ENCODE results near the gene NLGN2. TPM values are rescaled to one million over a fixed set of nuclear protein-coding genes. Genes with fewer than 3 reads are reported as not detected.
"Not testable (repeated sequence)": the region's sequence is repeated elsewhere in the genome, so short reads cannot be mapped to it uniquely, and the experiment has no call there.

Gene NLGN2
- polyA plus RNA-seq (2013, experiment 1 of 2) = 26.6 TPM
- 37.3 TPM for polyA plus RNA-seq (2013, experiment 2 of 2)

GRCh38 chr17:7407485-7408251 is at the start of gene NLGN2:
Gene NLGN2, plus strand, starts transcription at chr17:7407845. Its CDS starts 411 bp downstream, at chr17:7408256.
- Histone ChIP-seq H3K4me1 (ENCODE audit: insufficient read depth, low read length) (peaks cover 17% of the 10 kb centered on the region), H3K36me3 (ENCODE audit: insufficient read depth, low read length) (peaks cover 24% of the 10 kb centered on the region), H3K9ac (ENCODE audit: low read depth, low read length) (no peak within 1 kb of the TSS), H3K27me3 (ENCODE audit: insufficient read depth, low read length) (no peaks in the 10 kb centered on the region), H3K4me3 (ENCODE audit: low read length) (peak within 1 kb of the TSS; percentile 43), H3K27ac (ENCODE audit: low read depth, low read length) (no peak within 1 kb of the TSS), H3K9me3 (ENCODE audit: insufficient read depth, low read depth, low read length) (no peaks in the 10 kb centered on the region)
- WGBS = 47% methylated on average over 7 of the region's 12 CpGs

- no peak overlapping the region for H3K9ac ChIP-seq (ENCODE audit: low read depth, low read length)
- H3K36me3 ChIP-seq (ENCODE audit: insufficient read depth, low read length) = no peaks in the 10 kb centered on the region
- no peaks in the 10 kb centered on the region for H3K9me3 ChIP-seq (ENCODE audit: insufficient read depth, low read depth, low read length)
- H3K27me3 ChIP-seq (ENCODE audit: insufficient read depth, low read length) = no peaks in the 10 kb centered on the region
- H3K4me1 ChIP-seq (ENCODE audit: insufficient read depth, low read length) = no peaks in the 10 kb centered on the region; the same call in 1 of the 2 replicates
- no peak overlapping the region for H3K4me3 ChIP-seq (ENCODE audit: low read length)
- H3K27ac ChIP-seq (ENCODE audit: low read depth, low read length) = no peak overlapping the region
- WGBS = 85% methylated on average over 3 of the region's 3 CpGs
These were observed 45.7 kb upstream of the NLGN2 start for GRCh38 chr17:7361906-7362305.

GRCh38 chr17:7363311-7363710 is 44.3 kb upstream of the NLGN2 start:
- no peak overlapping the region for H3K27ac ChIP-seq (ENCODE audit: low read depth, low read length)
- H3K27me3 ChIP-seq (ENCODE audit: insufficient read depth, low read length) = no peaks in the 10 kb centered on the region
- peaks cover 4% of the 10 kb centered on the region; the same call in 1 of the 2 replicates for H3K4me1 ChIP-seq (ENCODE audit: insufficient read depth, low read length)
- 92% methylated on average over 6 of the region's 6 CpGs for WGBS
- H3K9me3 ChIP-seq (ENCODE audit: insufficient read depth, low read depth, low read length) = no peaks in the 10 kb centered on the region
- H3K36me3 ChIP-seq (ENCODE audit: insufficient read depth, low read length) = no peaks in the 10 kb centered on the region
- H3K4me3 ChIP-seq (ENCODE audit: low read length) = no peak overlapping the region
- no peak overlapping the region for H3K9ac ChIP-seq (ENCODE audit: low read depth, low read length)

- H3K9me3 ChIP-seq (ENCODE audit: insufficient read depth, low read depth, low read length); H3K27ac ChIP-seq (ENCODE audit: low read depth, low read length); H3K4me1 ChIP-seq (ENCODE audit: insufficient read depth, low read length); H3K36me3 ChIP-seq (ENCODE audit: insufficient read depth, low read length); H3K27me3 ChIP-seq (ENCODE audit: insufficient read depth, low read length); H3K4me3 ChIP-seq (ENCODE audit: low read length); H3K9ac ChIP-seq (ENCODE audit: low read depth, low read length): not testable (repeated sequence)
- WGBS = 95% methylated on average over 6 of the region's 7 CpGs
These were observed 41.7 kb upstream of the NLGN2 start for GRCh38 chr17:7365963-7366362.

- H3K9me3 ChIP-seq (ENCODE audit: insufficient read depth, low read depth, low read length) = no peaks in the 10 kb centered on the region
- no peak overlapping the region for H3K4me3 ChIP-seq (ENCODE audit: low read length)
- 70% methylated on average over 6 of the region's 8 CpGs for WGBS
- no peaks in the 10 kb centered on the region for H3K36me3 ChIP-seq (ENCODE audit: insufficient read depth, low read length)
- H3K4me1 ChIP-seq (ENCODE audit: insufficient read depth, low read length) = peaks cover 6% of the 10 kb centered on the region; the same call in 1 of the 2 replicates
- no peaks in the 10 kb centered on the region for H3K27me3 ChIP-seq (ENCODE audit: insufficient read depth, low read length)
- no peak overlapping the region for H3K9ac ChIP-seq (ENCODE audit: low read depth, low read length)
- H3K27ac ChIP-seq (ENCODE audit: low read depth, low read length) = no peak overlapping the region
These were observed 40.6 kb upstream of the NLGN2 start for GRCh38 chr17:7367083-7367482.

GRCh38 chr17:7367918-7368598 is 39.6 kb upstream of the NLGN2 start:
- H3K27me3 ChIP-seq (ENCODE audit: insufficient read depth, low read length) = no peaks in the 10 kb centered on the region
- WGBS = 71% methylated on average over 10 of the region's 13 CpGs
- no peak overlapping the region for H3K27ac ChIP-seq (ENCODE audit: low read depth, low read length)
- no peaks in the 10 kb centered on the region for H3K9me3 ChIP-seq (ENCODE audit: insufficient read depth, low read depth, low read length)
- H3K9ac ChIP-seq (ENCODE audit: low read depth, low read length) = no peak overlapping the region
- H3K4me3 ChIP-seq (ENCODE audit: low read length) = no peak overlapping the region
- peaks cover 6% of the 10 kb centered on the region; the same call in 1 of the 2 replicates for H3K4me1 ChIP-seq (ENCODE audit: insufficient read depth, low read length)
- H3K36me3 ChIP-seq (ENCODE audit: insufficient read depth, low read length) = no peaks in the 10 kb centered on the region

GRCh38 chr17:7368599-7368994 is 39.0 kb upstream of the NLGN2 start:
- WGBS = 88% methylated on average over 5 of the region's 5 CpGs
- not testable (repeated sequence) for H3K27me3 ChIP-seq (ENCODE audit: insufficient read depth, low read length); H3K9ac ChIP-seq (ENCODE audit: low read depth, low read length); H3K36me3 ChIP-seq (ENCODE audit: insufficient read depth, low read length); H3K9me3 ChIP-seq (ENCODE audit: insufficient read depth, low read depth, low read length); H3K4me3 ChIP-seq (ENCODE audit: low read length); H3K27ac ChIP-seq (ENCODE audit: low read depth, low read length); H3K4me1 ChIP-seq (ENCODE audit: insufficient read depth, low read length)

GRCh38 chr17:7369825-7370224 is 37.8 kb upstream of the NLGN2 start:
- Histone ChIP-seq H3K27ac (ENCODE audit: low read depth, low read length) (no peak overlapping the region), H3K4me1 (ENCODE audit: insufficient read depth, low read length) (peaks cover 6% of the 10 kb centered on the region; the same call in 1 of the 2 replicates), H3K9ac (ENCODE audit: low read depth, low read length) (no peak overlapping the region), H3K27me3 (ENCODE audit: insufficient read depth, low read length) (no peaks in the 10 kb centered on the region), H3K4me3 (ENCODE audit: low read length) (no peak overlapping the region), H3K36me3 (ENCODE audit: insufficient read depth, low read length) (no peaks in the 10 kb centered on the region), H3K9me3 (ENCODE audit: insufficient read depth, low read depth, low read length) (no peaks in the 10 kb centered on the region)
- WGBS = 87% methylated on average over 5 of the region's 5 CpGs

- Histone ChIP-seq H3K4me1 (ENCODE audit: insufficient read depth, low read length) (peaks cover 6% of the 10 kb centered on the region; the same call in 1 of the 2 replicates), H3K27ac (ENCODE audit: low read depth, low read length) (no peak overlapping the region), H3K4me3 (ENCODE audit: low read length) (no peak overlapping the region), H3K9me3 (ENCODE audit: insufficient read depth, low read depth, low read length) (no peaks in the 10 kb centered on the region), H3K27me3 (ENCODE audit: insufficient read depth, low read length) (no peaks in the 10 kb centered on the region), H3K9ac (ENCODE audit: low read depth, low read length) (no peak overlapping the region), H3K36me3 (ENCODE audit: insufficient read depth, low read length) (no peaks in the 10 kb centered on the region)
- WGBS = 89% methylated on average over 3 of the region's 4 CpGs
These were observed 36.8 kb upstream of the NLGN2 start for GRCh38 chr17:7370853-7371252.

GRCh38 chr17:7374353-7374752 is 33.3 kb upstream of the NLGN2 start:
- Histone ChIP-seq H3K9me3 (ENCODE audit: insufficient read depth, low read depth, low read length) (peaks cover 3% of the 10 kb centered on the region; the same call in 1 of the 2 replicates), H3K9ac (ENCODE audit: low read depth, low read length) (no peak overlapping the region), H3K4me3 (ENCODE audit: low read length) (no peak overlapping the region), H3K27ac (ENCODE audit: low read depth, low read length) (no peak overlapping the region), H3K27me3 (ENCODE audit: insufficient read depth, low read length) (no peaks in the 10 kb centered on the region), H3K36me3 (ENCODE audit: insufficient read depth, low read length) (no peaks in the 10 kb centered on the region), H3K4me1 (ENCODE audit: insufficient read depth, low read length) (no peaks in the 10 kb centered on the region)
- WGBS = 94% methylated on average over 2 of the region's 2 CpGs

- 100% methylated on average over 2 of the region's 3 CpGs for WGBS
- peaks cover 42% of the 10 kb centered on the region for H3K27me3 ChIP-seq (ENCODE audit: insufficient read depth, low read length)
These were observed 28.5 kb upstream of the NLGN2 start for GRCh38 chr17:7379134-7379533.

More at GRCh38 chr17:7379134-7379533, 28.5 kb upstream of the NLGN2 start:
- no peaks in the 10 kb centered on the region for H3K4me1 ChIP-seq (ENCODE audit: insufficient read depth, low read length)
- no peak overlapping the region for H3K27ac ChIP-seq (ENCODE audit: low read depth, low read length)
- H3K4me3 ChIP-seq (ENCODE audit: low read length) = no peak overlapping the region
- H3K36me3 ChIP-seq (ENCODE audit: insufficient read depth, low read length) = no peaks in the 10 kb centered on the region
- peaks cover 7% of the 10 kb centered on the region; the same call in 1 of the 2 replicates for H3K9me3 ChIP-seq (ENCODE audit: insufficient read depth, low read depth, low read length)
- no peak overlapping the region for H3K9ac ChIP-seq (ENCODE audit: low read depth, low read length)

All from HUES64 (cell line).